OCI-LY1 (cell line): ENCODE data around the gene MCHR2.

ENCODE experiments used
- EZH2 ChIP-seq: fragments of 200-600 bp; sonication (generic), shearing (Covaris generic); IDR thresholded peaks from 2 replicates; pipeline ENCODE4 v1.8.0; 2017; ENCODE audit warnings: borderline replicate concordance, mixed run types, mild to moderate bottlenecking, antibody characterized with exemption, low read length, moderate library complexity, mixed read lengths
- TF ChIP-seq, protein P1 (sequence below): fragments of 200-600 bp; sonication (generic), shearing (Covaris generic); IDR thresholded peaks from 2 replicates; pipeline ENCODE4 v1.5.1; 2017; ENCODE audit warnings: mild to moderate bottlenecking, antibody characterized with exemption, low read length, moderate library complexity, mixed read lengths

DNA sequence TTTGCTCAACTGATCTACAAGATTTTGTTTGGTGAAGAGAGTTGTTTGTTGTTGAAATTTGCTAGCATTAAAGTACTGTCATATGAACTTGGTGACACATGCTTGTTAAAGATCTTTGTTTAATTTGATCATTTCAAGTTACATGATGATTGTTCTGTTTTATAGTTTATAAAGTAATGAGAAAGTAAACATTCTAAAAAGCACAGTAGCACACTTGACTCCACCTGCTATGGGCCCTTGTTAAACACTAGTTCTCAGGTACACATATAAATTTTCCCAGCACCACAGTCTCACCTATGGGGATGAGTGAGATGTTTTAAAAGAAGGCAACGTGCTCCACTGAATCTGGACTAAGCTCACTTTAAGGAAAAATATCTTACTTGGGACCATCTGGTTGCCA lies 14.1 kb downstream of the MCHR2 start:
- TF ChIP-seq, protein P1, sequence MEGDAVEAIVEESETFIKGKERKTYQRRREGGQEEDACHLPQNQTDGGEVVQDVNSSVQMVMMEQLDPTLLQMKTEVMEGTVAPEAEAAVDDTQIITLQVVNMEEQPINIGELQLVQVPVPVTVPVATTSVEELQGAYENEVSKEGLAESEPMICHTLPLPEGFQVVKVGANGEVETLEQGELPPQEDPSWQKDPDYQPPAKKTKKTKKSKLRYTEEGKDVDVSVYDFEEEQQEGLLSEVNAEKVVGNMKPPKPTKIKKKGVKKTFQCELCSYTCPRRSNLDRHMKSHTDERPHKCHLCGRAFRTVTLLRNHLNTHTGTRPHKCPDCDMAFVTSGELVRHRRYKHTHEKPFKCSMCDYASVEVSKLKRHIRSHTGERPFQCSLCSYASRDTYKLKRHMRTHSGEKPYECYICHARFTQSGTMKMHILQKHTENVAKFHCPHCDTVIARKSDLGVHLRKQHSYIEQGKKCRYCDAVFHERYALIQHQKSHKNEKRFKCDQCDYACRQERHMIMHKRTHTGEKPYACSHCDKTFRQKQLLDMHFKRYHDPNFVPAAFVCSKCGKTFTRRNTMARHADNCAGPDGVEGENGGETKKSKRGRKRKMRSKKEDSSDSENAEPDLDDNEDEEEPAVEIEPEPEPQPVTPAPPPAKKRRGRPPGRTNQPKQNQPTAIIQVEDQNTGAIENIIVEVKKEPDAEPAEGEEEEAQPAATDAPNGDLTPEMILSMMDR: no peak
- TF ChIP-seq EZH2: no peak
